ENCODE results near the gene EAF2.
A peak's percentile ranks its signal among the peaks of the same experiment; 100 is the strongest.

Gene EAF2

GRCh38 chr3:121878411-121878810, 43.4 kb downstream of the EAF2 start:
- Histone ChIP-seq H4K20me1 (ENCODE audit: control insufficient read depth, insufficient read depth, low read depth, low read length) (no peaks in the 10 kb centered on the region), H3F3A (ENCODE audit: control insufficient read depth, insufficient read depth) (peaks cover 19% of the 10 kb centered on the region), H3K9me2 (replicated peaks; ENCODE audit: control insufficient read depth, low read length) (no peaks in the 10 kb centered on the region), H3K79me2 (ENCODE audit: control insufficient read depth, low read length) (peaks cover 35% of the 10 kb centered on the region), H3K4me3 (ENCODE audit: low read length) (no peak overlapping the region), H3K36me3 (ENCODE audit: control insufficient read depth, low read length) (peaks cover 72% of the 10 kb centered on the region), H3K4me2 (ENCODE audit: low read length) (no peak overlapping the region), H3K27ac (ENCODE audit: low read depth, low read length) (no peak overlapping the region), H3K4me1 (ENCODE audit: control insufficient read depth, low read length) (no peaks in the 10 kb centered on the region), H3K27me3 (ENCODE audit: control insufficient read depth, low read length) (no peaks in the 10 kb centered on the region), H3K9me3 (ENCODE audit: control insufficient read depth, insufficient read depth, low read length) (no peaks in the 10 kb centered on the region)
- TF ChIP-seq, protein P1, sequence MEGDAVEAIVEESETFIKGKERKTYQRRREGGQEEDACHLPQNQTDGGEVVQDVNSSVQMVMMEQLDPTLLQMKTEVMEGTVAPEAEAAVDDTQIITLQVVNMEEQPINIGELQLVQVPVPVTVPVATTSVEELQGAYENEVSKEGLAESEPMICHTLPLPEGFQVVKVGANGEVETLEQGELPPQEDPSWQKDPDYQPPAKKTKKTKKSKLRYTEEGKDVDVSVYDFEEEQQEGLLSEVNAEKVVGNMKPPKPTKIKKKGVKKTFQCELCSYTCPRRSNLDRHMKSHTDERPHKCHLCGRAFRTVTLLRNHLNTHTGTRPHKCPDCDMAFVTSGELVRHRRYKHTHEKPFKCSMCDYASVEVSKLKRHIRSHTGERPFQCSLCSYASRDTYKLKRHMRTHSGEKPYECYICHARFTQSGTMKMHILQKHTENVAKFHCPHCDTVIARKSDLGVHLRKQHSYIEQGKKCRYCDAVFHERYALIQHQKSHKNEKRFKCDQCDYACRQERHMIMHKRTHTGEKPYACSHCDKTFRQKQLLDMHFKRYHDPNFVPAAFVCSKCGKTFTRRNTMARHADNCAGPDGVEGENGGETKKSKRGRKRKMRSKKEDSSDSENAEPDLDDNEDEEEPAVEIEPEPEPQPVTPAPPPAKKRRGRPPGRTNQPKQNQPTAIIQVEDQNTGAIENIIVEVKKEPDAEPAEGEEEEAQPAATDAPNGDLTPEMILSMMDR (IDR thresholded peaks at IDR 0.05; ENCODE audit: low read depth, low read length, poor library complexity, severe bottlenecking), result no peak
- no peak for TF ChIP-seq EZH2phosphoT487 (IDR thresholded peaks at IDR 0.05; ENCODE audit: borderline replicate concordance, low read length)

GRCh38 chr3:121883507-121883906, 48.5 kb downstream of the EAF2 start:
- no peak for TF ChIP-seq EZH2phosphoT487 (IDR thresholded peaks at IDR 0.05; ENCODE audit: borderline replicate concordance, low read length)
- TF ChIP-seq, protein P1 (IDR thresholded peaks at IDR 0.05; ENCODE audit: low read depth, low read length, poor library complexity, severe bottlenecking), result peak; percentile 58
- Histone ChIP-seq H3K36me3 (ENCODE audit: control insufficient read depth, low read length) (peaks cover 68% of the 10 kb centered on the region), H3K4me1 (ENCODE audit: control insufficient read depth, low read length) (peaks cover 13% of the 10 kb centered on the region)

GRCh38 chr3:121885386-121885785, 50.4 kb downstream of the EAF2 start:
- H3K27me3 ChIP-seq (ENCODE audit: control insufficient read depth, low read length), result no peaks in the 10 kb centered on the region
- H4K20me1 ChIP-seq (ENCODE audit: control insufficient read depth, insufficient read depth, low read depth, low read length), result no peaks in the 10 kb centered on the region
- no peaks in the 10 kb centered on the region for H3K9me3 ChIP-seq (ENCODE audit: control insufficient read depth, insufficient read depth, low read length)
- peaks cover 52% of the 10 kb centered on the region for H3K36me3 ChIP-seq (ENCODE audit: control insufficient read depth, low read length)
- H3K9me2 ChIP-seq (replicated peaks; ENCODE audit: control insufficient read depth, low read length), result no peaks in the 10 kb centered on the region
- TF ChIP-seq, protein P1 (IDR thresholded peaks at IDR 0.05; ENCODE audit: low read depth, low read length, poor library complexity, severe bottlenecking), result no peak
- TF ChIP-seq EZH2phosphoT487 (IDR thresholded peaks at IDR 0.05; ENCODE audit: borderline replicate concordance, low read length), result no peak
- no peak overlapping the region for H3K4me3 ChIP-seq (ENCODE audit: low read length)
- H3F3A ChIP-seq (ENCODE audit: control insufficient read depth, insufficient read depth), result peaks cover 18% of the 10 kb centered on the region
- no peak overlapping the region for H3K27ac ChIP-seq (ENCODE audit: low read depth, low read length)
- H3K4me1 ChIP-seq (ENCODE audit: control insufficient read depth, low read length), result peaks cover 13% of the 10 kb centered on the region
- H3K4me2 ChIP-seq (ENCODE audit: low read length), result peak overlapping the region; percentile 1; the same call in 1 of the 2 replicates
- H3K79me2 ChIP-seq (ENCODE audit: control insufficient read depth, low read length), result peaks cover 15% of the 10 kb centered on the region

More at GRCh38 chr3:121883507-121883906, 48.5 kb downstream of the EAF2 start:
- Histone ChIP-seq H3F3A (ENCODE audit: control insufficient read depth, insufficient read depth) (peaks cover 16% of the 10 kb centered on the region), H3K27me3 (ENCODE audit: control insufficient read depth, low read length) (no peaks in the 10 kb centered on the region), H3K27ac (ENCODE audit: low read depth, low read length) (no peak overlapping the region), H3K79me2 (ENCODE audit: control insufficient read depth, low read length) (peaks cover 31% of the 10 kb centered on the region), H4K20me1 (ENCODE audit: control insufficient read depth, insufficient read depth, low read depth, low read length) (no peaks in the 10 kb centered on the region), H3K4me3 (ENCODE audit: low read length) (no peak overlapping the region), H3K9me3 (ENCODE audit: control insufficient read depth, insufficient read depth, low read length) (no peaks in the 10 kb centered on the region), H3K9me2 (replicated peaks; ENCODE audit: control insufficient read depth, low read length) (no peaks in the 10 kb centered on the region), H3K4me2 (ENCODE audit: low read length) (no peak overlapping the region)

All from DOHH2 (cell line).